Ecto neural progenitor cell (in vitro differentiated cells): Measurements from ENCODE around the gene MPRIP.
"Not testable (repeated sequence)": the region's sequence is repeated elsewhere in the genome, so short reads cannot be mapped to it uniquely, and the experiment has no call there.

Source experiments
- DNase-seq: peaks from one replicate; pipeline ENCODE4 v3.0.0-alpha.2; 2018; ENCODE audit warnings: low spot score

The MPRIP gene

DNA sequence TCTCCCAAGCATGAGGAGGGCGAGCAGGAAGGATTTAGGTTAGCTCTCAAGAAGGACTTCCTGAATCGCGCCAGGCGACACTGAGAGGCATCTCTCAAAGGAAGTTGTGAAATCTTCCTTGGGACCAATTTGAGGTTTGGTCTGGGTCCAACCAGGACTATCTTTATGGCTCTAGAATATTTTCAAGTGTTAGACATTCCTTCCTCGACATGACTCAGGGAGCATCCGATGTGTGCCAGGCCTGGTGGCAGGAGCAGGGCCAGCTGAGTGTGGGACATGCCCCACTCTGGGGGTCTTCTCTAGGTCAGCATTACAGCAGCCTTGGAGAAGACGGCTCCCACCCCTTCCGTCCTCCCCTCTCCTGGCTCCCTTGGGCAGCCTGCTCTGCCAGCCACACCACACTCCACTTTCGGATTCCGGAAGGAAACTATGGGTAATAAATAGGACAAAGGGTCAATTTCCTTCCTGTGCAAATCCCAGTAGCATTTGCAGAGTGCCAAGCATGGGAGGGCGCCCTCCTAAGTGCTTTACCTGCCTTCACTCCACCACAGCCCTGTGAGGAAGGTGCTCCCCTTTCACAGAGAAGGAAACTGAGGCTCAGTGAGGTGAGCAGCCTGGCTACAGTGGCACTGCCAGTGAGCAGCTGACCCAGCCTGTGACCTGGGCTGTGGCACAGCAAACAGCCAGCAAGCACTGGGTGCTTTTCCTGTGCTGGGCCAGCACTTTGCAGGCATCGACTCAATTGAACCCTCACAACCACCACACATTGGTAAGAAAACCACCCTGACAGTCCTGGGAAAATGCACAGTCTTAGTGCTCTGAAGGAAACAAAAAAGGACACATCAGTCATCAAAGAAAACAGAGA, 31.0 kb upstream of the MPRIP start:
- DNase-seq: not testable (repeated sequence)

DNA sequence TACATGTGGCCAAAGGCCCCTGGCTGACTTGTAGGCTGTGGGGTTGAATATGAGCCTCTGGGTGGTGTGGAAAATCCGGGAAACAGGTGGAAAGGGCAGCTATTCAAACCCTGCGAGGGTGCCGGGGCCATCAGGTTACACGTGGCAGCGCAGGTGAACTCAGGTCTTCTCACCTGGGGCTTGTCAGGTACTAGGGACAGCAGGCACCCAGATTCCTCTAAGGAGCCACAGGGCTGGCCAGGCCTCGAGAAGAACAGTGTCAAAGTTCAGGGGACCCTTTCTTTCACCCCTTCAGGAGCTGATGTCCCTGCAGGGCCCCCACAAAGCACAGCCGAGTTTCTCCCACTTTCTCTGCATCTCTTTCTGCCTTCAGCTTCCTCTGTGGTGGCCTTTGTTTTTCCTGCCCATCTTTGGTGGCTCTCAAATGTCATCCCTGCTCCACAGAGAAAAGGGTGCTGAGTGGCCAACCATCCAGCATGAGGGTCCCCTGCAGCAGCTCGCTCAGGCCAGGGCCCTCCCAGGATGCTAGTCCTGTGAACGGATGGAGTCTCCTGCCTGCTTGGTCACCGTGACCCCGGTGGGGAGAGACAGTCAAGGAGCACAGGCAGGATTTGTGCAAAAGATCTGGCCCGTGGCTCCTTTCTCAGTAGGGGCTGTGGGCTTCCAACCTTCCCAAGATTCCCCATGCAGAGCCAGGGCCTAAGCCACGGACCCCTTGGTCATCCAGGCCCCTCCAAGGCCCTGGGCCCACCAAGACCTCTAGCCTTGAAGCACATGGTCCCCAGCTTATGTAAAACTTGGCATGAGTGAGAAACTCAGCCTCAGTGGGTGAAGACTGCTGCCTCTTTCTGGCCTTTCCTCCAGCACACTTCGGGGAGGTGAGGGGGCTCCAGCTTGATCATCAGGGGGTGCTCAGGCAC, 28.2 kb upstream of the MPRIP start:
- DNase-seq: peak; percentile 41

DNA sequence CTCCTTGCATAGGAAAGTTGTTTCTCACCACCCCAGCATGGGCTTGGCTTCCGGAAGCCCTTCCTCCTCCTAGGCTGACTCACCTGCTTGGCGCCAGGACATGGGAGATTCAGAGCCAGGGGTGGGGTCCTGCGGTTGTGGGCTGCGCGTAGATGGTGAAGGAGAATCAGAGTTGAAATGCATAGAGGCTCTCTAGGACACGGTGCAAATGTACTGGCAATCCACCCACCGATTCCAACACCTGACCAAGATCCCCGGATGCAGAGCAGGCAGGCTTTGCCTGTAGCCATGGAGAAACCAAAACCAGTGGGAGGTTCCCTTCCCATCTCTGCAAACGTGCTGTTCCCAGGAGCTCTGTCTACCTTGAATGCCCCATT, 27.5 kb upstream of the MPRIP start:
- DNase-seq: peak; percentile 34

DNA sequence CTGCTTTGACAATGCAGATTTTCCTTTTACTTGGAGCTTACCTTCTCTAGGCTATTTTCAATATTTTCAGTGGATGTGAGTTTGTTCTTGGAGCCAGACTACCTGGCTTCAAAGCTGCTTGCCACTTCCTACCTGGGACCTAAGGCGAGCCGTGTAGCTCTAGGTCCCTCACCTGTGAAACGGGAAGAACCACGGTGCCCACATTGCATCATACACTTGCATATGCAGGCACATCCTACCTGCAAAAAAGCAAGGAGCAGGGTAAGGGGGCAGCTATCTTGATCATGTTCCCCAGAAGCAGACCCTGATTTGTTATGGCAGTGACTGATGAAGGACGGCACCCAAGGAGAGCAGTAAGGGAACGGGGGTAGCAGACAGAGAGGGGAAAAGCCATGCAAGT, 27.0 kb upstream of the MPRIP start:
- no peak for DNase-seq

DNA sequence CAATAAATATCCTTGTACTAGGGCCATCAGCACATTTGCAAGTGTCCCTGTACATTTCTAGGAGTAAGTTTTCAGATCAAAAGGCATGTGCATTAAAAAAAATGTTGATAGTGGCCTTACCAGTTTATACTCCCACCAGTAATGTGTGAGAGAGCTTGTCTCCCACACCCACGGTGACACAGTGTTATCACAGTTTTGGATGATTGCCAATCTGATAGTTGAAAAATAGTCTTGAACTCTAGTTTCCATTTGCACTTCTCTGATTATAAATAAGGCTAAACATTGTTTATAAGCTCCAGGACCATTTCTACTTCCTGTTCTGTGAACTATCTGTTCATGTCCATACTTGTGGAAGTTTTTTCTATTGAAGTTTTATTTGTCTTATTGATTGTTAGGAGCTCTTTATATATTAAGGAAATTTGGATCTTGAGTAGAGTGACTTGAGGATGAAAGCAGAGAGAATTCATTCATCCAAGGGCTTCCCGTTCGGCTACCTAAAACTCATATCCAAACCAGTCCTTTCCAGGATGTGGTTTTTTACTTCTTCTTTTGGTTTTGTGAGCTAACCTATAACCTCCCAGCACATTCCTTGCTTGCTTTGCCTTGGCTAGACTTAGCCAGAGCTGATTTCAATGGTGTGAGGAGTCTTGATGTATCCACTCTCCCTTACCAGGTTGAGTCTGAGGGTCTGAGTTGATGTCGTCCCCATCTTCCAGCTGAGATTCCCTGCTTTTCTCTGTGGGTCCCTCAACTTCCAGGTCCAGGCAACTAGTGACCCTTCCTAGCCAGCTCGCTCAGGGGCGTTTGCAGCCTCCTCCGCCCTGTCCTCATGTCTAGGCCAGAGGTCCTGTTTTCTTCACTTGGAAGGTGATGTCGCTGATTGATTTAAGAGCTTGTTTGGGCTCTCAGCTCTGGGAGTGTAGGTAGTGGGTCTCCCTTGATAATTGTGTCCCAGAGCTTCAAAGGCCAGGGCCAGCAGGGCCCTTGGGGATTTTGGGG, 25.8 kb upstream of the MPRIP start:
- peak; percentile 29 for DNase-seq

DNA sequence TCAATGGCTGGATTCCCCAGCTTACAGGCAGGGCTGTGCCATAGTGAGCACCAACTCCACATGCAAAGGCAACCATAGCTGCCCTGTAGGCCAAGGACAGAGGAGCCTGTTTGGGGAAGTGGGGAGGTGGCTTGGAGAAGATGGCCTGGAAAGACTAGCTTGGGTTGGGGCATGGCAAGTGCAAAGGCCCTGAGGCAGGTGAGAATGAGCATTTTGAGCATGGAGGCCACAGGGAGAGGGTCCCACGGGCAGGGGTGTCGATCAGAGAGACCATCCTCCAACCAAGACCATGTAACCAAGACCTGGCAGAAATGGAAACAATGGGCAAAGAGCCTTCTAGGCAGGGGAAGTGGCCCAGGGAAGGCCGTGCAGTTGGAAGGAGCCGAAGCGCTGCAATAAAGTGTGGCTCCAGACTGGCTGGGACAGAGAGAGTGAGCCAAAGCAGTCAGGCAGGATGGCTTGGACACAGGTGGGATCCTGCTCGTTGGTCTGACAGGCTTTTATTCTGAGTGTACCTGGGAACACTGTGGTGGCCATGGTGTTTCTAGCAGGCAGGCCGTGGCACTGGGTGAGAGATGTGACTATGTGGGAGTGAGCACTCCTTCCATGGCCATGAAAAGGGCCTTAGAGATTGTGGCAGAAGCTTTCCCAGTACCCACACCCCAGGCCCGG, 24.8 kb upstream of the MPRIP start:
- peak; percentile 37 for DNase-seq

DNA sequence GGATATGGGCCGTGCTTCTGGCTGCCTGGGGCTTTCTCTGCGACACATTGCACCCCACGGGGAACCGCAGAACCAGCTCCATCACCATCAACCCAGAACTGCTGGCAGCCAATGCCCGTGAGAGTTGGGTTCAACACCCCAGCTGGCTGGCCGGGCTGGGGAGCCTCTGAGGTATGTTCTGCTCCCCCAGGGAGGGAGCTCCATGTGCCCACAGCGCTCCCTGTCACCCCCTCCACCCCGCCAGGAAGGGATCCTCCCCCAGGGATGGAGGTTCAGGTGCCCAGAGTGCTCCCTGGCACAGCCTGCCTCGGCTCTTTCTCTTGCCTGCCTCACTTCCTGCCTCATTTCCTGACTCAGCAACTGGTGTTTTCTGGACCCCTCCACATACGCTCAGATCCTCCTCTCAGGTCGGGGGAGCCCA, 24.2 kb upstream of the MPRIP start:
- DNase-seq: peak; percentile 44

DNA sequence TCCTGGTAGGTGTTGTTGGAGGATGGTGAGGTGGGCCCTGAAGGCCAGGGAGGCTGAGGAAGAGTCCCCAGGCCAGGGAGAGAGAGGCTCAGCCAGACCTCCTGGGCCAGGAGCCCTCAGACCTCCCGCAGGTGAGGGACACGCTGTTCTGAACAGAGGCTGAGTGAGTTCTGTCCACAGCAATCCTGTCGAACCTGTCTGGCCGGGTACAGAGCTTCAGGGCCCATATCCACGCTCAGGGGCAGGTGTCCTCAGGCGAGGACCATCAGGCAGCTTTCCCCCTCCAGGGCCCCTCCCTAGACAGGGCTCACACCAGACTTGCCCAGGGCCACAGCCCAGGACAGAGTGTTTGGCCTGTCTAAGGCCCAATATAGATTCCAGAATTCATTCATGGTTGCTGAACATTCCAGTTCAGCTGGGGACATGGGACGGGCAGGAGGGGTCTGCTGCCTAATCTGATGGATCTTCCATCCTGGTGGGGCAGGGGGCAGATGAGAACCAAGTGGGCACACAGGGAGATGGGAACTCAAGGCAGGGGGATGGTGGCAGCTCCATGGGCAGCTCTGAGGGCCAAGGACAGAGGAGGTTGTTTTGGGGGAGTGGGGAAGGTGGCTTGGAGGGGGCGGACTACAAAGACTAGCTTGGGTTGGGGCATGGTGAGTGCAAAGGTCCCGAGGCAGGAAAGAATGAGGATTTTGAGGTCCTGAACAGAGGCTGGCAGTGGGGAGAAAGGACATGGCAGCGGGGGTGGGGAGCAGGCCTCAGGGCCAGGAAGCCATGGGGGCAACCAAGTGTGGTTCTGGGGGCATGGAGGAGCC, 23.4 kb upstream of the MPRIP start:
- no peak for DNase-seq

DNA sequence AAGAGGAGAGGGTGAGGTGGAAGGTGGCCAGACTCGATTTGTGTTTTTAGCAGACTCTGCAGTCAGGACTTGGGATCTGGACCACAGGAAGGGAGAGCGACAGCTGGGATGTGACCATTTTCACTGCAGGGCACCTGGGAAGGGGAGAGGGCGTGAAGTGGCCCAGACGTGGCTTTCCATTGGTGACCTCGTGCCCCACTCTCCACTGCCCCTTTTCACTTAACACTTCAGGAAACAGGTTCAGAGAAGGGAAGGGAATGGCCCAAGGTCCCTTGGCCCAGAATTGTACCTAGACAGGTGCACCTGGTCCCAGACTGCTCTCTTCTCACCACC, 22.9 kb upstream of the MPRIP start:
- DNase-seq: no peak

DNA sequence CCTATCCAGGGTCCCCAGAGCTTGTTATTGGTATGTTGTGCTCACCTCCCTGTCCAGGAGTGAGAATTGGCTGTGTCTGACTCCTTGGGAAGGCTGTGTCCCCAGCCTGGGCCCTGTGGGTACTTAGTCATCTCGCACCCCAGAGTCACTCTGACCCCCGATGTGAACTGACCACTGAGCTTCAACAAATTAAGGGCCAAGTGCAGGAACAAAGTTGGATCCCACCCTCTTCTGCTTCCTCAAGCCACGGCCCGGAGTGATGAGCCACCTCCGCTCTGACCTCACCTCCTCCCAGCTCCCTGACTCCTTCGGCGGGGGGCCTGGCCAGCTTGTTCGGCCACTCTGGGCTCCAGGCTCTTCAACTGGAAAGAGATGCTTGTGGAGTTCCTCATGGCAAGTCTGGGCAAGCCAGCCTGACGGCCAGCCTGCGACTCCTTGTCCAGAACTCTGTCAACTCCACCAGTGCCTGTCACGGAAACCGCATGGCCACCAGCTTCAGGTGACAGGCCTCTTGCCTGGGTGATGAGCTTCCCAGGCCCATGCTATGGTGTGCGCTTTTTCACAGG, 22.3 kb upstream of the MPRIP start:
- DNase-seq: no peak

DNA sequence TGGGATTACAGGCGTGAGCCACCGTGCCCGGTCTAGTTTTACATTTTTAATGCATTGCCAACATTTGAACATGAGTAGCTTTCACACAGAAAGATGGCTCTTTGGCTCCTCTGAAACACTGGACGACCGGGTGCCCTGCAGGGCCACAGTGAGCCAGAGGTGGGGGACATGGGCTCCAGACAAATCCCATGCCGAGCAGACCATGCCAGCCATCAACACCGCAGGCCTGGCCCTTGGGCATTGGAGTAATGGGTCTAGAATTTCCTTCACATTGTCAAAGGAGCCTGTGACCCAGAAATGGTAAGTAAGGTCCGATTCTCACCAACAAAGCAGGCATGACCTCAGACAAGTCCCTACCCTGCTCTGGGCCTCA, 21.4 kb upstream of the MPRIP start:
- DNase-seq: no peak

DNA sequence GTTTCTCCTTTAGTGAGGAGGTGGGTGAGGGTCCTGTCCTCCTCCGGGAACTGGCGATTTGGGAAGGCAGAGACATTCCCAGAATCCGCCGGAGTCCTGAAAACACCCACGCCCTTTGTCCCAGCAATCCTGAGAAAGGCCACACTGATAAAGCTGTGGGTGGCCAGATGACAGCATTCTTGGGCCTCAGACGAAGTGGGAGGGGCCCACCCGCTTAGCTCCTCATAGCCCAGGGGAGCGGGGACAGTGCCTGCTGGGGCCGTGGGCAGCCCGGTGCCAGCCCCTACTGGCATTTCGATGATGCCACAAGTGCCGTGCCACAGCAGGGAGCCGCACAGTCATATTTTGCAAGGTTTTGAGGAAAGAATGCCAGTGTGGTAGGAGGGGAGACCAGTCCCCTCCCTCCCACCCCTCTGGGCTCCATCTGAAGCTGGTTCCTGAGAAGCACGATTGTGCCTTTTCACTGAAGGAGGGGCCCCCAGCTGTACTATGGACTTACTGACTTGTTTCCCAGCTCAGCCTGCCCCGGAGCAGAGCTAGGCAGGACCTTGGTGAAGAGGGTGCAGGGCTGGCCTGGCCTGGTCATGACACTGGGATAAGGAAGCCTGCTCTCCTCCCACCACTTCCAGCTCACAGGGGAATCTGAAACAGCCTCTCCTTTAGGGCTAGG, 20.9 kb upstream of the MPRIP start:
- DNase-seq: peak; percentile 85

DNA sequence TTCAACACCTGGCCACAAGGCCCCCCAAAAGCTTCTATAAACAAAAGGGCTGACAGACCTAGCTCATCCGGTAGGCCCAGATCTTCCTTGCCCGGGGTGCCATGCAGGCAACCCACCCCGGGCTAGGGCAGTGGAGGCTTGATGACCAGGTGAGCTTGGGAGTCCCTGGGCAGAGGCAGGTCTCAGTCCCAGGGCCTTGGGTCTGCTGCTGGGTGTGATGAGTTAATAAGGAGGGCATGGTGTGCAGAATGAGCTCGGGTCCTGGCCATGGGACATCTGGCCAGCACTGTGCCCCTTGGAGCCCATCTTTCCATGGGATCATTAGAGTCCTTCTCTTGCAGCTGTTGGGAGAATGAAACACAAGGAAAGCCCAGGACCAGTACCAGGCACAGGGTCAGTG, 20.2 kb upstream of the MPRIP start:
- DNase-seq: no peak

DNA sequence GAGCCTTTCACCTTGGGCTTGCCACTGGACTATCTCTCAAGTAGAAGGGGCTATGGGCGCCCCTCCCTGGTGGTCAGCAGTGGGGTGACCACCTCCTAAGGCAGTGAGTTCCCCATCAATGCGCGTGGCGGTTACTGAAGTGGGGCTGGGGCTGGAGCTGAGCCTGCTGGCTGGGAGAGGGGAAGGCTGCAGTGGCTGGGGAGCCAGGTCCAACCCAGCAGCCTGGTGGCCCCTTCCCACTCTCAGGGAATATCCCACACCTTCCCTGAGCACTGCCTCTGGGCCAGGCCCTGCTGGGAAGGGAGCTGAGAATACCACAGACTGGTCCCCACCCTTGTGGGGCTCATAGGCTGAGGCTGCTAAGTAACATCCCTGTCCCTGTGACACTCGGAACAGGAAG, 19.8 kb upstream of the MPRIP start:
- no peak for DNase-seq

DNA sequence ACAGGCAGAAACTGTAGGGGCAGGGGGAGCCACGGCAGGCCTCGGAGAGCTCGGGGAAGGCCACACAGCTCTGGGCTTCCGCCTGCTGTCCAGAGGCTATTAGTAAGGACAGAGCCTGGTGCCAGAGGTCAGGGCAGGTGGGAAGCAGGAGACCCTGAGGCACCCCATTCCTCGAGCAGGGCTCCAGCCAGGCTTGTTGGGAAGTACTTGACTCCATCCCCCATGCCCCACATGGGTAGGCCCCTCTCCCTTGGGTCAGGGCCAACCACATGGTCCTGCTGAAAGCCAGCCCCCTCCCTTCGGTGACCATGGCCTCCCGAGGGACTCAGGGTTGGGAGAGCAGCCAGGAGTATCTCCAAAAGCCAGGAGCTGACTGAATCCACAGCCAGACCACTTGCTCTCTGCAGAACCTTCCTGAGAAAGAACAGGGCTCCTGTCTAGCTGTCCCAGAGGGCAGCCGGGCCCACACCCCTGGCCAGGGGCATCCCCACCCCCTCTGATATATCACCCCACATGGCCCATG, 17.4 kb upstream of the MPRIP start:
- DNase-seq: no peak

DNA sequence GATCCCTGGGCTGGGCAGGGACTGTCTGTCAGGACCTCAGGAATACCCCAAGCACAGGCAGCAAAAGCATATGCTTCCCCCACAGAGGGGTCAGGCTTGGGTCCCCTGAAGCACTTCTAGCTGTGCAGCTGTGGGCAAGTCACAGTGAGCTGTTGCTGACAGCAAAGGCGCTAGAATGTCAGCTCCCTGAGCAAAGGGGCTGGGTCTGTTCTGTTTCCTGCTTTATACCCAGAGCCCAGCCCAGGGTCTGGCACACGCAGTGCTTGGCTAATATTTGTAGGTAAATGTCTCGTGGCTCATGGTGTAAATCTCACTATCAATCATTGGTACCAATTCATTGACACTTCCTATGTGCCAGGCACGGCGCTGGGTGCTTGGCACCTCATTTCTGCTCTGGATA, 16.6 kb upstream of the MPRIP start:
- DNase-seq: no peak

DNA sequence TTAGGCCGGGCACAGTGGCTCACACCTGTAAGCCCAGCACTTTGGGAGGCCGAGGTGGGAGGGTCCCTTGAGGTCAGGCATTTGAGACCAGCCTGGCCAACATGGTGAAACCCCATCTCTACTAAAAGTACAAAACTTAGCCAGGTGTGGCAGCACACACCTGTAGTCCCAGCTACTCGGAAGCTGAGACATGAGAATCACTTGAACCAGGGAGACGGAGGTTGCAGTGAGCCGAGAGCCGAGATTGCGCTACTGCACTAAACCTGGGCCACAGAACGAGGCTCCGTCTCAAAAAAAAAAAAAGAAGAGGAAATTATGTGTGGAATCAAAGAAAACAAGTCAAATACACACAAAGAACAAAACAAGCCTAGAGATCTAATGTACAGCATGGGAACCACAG, 16.1 kb upstream of the MPRIP start:
- DNase-seq: no peak

DNA sequence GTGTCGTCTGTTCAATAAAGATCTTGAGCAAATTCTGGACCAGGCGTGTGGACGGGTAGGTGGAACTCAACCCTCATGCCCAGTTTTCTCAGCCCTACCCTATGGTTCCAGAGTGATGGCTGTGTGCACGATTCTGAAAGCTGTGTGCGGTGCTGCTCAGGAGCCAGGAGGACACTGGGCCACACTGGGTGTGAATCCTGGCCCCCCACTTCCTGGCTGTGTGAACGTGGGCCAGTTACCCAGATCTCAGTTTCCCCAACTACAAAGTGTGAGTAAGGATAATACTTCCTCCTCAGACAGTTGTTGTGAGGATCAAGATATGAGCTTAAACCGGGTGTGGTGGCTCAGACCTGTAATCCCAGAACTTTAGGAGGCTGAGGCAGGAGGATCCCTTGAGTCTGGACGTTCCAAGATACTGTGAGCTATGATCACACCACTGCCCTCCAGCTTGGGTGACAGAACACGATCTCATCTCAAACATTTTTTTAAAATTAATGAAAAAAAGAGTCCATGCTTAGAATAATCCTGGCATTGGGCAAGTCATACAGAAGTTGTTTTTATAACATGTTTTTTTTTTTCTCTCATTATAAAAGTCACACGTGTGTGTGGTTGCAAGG, 14.7 kb upstream of the MPRIP start:
- no peak for DNase-seq
